GM18868 (cell line): ENCODE data around the gene TNKS2.
A peak's percentile ranks its signal among the peaks of the same experiment; 100 is the strongest.

ENCODE experiments used
- ATAC-seq: cut with Tn5 transposase; IDR thresholded peaks from one replicate; pipeline ENCODE4 v1.9.1; 2021; ENCODE audit warnings: mild to moderate bottlenecking, moderate library complexity; ENCODE audit not compliant: unreplicated experiment

TNKS2 gene

DNA sequence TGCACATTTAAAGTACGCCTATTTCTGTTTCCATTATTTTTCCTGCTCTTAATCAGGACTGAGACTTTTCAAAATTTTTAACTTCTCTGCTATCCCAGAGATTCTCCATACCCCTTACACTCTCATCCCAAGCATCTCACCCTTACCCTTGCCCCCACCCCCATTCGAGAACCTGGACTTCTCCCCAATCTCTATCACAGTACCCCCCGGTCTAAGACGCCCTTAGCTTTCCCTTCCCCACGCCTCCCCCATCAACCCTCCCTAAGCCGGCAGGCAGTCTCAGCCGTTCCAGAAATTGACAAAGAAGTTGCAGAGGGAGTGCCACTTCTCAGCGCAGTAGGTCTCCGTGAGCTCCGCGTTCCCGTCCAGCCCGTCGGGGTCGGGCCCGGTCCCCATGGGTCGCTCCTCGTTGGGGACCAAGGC is 109.7 kb downstream of the TNKS2 start:
- ATAC-seq: no peak

DNA sequence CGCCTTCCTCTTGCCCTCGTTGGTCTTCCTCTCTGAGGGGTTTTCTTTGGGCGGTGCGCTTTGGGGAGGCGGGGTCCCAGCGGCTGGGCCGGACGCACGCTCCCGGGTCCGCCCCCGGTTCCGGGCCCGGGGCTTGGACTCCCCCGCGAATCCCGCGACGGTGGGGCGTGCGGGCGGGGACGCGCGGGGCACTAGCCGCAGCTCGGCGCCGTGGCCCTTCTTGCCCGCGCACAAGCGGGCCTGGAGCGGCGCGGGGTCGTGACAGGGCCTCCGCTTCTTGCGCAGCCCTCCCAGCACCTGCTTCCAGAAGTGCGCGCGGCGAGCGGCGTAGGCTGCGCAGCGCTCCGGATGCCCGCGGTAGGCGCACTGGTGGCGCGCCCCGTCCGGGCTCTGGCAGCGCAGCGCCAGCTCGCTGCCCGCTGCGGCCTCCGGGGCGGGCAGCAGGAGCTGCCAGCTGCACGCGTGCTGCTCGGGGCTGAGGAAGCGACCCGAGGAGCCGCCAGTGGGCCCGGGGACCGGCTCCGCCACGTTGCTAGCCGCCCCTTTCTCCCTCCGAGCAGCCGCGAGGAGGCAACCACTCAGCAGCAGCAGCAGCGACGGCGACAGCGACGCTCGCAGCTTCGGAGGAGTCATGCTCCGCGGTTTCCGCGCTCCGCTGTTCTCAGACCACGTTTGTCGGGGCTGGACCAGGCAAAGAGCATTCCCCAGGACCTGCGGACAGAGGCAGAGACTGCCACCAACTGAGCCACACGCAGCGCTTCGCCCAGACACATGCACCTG is 110.3 kb downstream of the TNKS2 start:
- peak; percentile 90 for ATAC-seq

DNA sequence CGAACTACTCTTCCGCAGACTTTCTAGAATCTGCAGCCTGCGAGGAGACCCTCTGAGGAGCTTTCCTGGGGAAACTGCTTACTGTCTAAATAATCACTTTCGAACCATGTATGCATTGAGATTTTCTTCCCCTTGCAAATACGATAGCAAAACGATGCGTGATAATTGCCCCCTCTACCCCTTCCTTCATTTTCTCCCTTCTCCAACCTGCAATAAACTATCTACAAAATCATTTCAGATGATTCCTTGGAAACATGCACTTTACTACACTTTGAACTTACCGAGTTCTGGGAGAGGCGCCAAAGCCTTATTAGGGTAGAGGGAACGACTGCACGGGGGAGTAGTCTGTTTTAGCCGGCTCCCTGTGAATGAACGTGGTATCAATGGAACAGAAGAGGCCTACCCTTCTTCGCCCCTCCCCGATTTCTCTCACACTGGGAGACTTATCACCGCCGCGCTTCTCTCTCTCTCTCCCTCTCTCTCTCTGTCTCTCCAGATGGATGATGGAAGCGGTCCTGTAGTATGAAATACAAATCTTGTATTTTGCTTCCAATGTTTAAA is 111.0 kb downstream of the TNKS2 start, which contains the start of gene FGFBP3:
Gene FGFBP3, minus strand, starts transcription at position 370 of the 561 bp plus-strand sequence. CDS start 517 bp downstream, outside the sequence.
- ATAC-seq: no peak

DNA sequence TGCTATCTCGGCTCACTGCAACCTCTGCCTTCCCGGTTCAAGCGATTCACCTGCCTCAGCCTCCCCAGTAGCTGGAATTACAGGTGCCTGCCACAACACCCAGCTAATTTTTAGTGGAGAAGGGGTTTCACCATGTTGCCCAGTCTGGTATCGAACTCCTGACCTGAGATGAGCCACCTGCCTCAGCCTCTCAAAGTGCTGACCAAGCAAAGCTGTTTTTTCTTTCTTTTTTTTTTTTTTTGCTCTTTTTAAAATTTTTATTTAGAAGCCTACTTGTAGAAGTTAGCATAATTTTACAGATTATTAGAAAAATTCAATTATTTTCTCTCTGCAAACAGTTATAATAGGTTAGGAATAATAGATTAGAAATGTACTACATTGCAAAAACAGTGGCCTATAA is 112.2 kb downstream of the TNKS2 start:
- no peak for ATAC-seq
